Stimulated activated CD8-positive, alpha-beta memory T cell treated with anti-CD3 and anti-CD28 coated beads, Interleukin-12 subunit alpha, Interleukin-12 subunit beta, amount 100 ng/mL, for 24 hours (primary cell): Measurements from ENCODE around the gene HJURP.

Source experiments
- DNase-seq: peaks from one replicate; pipeline ENCODE4 v3.0.0-alpha.2; 2020; ENCODE audit errors: extremely low read depth

HJURP gene

DNA sequence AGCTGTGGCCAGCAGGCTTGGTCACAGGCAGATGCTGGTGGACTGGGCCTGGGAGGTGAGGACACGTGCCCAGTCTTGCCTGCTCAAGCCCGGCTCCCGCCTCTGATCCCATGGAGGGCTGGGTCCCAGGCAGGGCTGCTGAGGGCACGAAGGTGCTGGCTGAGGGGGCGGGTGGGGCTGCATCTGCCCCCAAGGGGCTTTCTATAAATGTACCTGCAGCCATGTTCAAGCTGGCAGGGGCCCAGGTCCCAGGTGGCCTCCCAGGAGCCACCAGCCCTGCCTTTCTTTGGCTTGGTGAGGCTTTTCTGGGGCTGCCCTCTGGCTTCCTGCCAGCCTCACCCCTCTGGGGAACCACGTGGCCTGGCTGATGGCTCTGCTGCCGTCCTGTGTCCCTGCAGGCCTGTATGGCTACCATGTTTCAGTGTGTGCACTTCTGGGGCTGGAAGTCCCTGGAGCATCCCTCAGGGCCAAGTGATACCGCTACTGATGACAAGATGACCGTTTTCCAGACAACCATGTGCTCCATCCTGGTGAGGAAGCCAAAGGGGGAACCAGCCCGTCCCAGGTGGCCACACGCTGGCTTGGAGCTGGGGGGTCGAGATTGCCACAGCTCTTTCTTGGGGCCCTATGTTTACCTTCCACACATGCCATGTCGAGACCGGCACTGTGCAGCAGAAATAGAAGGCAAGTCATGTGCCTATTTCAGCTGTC is 23.2 kb downstream of the HJURP start:
- no peak for DNase-seq

- DNase-seq, result no peak
These were observed 24.1 kb downstream of the HJURP start for GRCh38 chr2:233830111-233830802.

- no peak for DNase-seq
These were observed 24.9 kb downstream of the HJURP start for GRCh38 chr2:233829193-233830110.

- no peak for DNase-seq
These were observed 25.7 kb downstream of the HJURP start for GRCh38 chr2:233828546-233829192.

DNA sequence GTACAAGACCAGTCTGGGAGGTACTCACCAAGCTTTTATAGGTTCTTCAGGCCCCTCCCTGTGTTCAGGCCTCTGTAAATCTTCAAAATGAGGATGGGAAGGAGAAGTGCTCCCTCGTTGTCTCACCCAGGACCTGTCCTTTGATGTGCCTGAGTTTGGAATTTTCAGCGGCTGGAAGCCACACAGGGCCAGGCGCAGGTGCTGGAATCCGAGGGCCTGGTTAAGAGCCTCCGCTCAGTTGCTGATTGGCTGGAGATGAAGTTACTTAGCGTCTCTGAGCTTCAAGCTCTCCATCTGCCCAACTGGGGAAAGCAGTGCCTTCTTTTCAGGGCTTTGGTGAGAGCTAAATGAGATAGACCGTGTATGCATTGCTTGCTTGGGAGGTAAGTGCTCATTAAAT is 30.0 kb downstream of the HJURP start:
- DNase-seq, result no peak

- no peak for DNase-seq
These were observed 30.6 kb downstream of the HJURP start for GRCh38 chr2:233823731-233824121.

DNA sequence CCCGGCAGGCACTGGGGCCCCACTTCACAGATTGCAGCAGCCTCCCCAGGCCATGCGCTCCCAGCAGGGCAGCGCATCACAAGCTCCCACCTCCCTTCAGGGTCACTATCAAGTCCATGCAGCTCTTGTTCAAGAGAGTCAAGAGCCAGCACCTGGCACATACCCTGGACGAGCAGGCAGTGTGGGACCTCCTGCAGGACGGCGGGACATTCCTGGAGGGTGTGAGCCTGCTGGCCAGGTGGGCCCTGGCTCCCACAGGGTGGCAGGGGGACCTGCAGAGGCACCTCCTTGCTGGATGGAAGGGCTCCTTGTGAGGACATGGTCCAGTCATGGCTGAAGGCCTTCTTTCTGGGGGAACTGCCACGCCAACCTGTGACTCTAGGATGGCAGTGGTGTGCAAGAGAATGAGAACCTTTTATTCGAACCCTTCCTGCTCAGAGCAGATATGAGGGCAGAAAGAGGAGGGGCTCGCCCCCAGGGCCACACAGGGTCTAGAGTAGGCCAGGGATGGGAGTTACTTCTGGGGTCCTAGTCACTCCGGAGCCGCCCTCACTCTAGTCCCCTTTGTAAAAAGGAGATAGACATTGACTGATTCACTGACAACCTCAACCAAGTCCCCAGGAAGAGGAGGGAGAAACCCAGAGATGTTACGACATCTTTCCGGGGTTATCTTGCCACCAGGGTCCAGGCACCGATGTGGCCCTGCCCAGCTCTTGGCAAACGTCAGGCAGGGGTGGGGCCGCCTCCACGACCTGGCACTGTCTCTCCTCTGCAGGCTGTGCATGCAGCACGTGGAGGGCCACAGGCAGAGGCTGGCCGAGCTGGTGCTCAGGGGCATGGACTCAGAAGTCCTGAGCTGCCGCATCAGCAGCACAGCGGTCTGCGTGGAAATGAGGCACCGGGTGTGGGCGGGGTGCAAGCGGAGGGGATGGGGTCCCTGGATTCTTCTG is 31.3 kb downstream of the HJURP start:
- no peak for DNase-seq

GRCh38 chr2:233822101-233822771 is 32.1 kb downstream of the HJURP start:
- DNase-seq, result no peak

- no peak for DNase-seq
These were observed 32.6 kb downstream of the HJURP start for GRCh38 chr2:233821709-233822100.

DNA sequence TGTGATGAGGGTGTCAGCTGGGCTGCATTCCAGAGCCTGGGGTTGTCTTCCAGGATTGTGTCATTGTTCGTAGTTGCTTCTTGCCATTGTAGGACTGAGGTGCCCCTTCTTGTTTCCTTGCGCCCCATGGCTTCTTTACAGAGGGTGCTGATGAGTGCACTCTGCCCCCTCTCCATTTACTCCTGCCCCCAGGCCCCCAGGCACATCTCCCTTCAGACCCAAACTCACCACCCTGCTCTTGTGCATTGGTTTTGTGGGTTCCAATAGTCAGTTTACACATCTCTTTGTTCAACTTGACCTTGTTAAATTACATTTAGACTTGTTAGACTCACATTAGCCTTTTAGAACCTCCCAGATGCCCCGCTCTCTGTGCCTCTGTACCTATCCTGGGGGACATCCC is 33.1 kb downstream of the HJURP start:
- no peak for DNase-seq

DNA sequence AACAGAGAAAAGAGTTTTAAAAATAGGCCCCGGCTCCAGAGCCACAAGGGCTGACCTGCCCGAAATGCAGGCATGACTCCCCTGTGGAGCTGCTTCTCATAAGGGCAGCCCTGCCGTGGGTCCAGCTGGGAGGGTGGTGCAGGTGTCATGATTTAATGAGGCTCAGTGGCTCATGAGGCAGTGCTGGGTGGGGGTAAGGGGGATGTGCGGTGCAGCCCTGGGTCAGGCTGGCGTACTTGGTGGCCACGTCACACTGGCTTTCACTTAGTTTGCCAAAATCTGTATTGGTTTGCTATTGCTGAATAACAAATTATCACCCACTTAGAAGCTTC is 33.6 kb downstream of the HJURP start:
- no peak for DNase-seq

- no peak for DNase-seq
These were observed 34.2 kb downstream of the HJURP start for GRCh38 chr2:233819884-233820773.

DNA sequence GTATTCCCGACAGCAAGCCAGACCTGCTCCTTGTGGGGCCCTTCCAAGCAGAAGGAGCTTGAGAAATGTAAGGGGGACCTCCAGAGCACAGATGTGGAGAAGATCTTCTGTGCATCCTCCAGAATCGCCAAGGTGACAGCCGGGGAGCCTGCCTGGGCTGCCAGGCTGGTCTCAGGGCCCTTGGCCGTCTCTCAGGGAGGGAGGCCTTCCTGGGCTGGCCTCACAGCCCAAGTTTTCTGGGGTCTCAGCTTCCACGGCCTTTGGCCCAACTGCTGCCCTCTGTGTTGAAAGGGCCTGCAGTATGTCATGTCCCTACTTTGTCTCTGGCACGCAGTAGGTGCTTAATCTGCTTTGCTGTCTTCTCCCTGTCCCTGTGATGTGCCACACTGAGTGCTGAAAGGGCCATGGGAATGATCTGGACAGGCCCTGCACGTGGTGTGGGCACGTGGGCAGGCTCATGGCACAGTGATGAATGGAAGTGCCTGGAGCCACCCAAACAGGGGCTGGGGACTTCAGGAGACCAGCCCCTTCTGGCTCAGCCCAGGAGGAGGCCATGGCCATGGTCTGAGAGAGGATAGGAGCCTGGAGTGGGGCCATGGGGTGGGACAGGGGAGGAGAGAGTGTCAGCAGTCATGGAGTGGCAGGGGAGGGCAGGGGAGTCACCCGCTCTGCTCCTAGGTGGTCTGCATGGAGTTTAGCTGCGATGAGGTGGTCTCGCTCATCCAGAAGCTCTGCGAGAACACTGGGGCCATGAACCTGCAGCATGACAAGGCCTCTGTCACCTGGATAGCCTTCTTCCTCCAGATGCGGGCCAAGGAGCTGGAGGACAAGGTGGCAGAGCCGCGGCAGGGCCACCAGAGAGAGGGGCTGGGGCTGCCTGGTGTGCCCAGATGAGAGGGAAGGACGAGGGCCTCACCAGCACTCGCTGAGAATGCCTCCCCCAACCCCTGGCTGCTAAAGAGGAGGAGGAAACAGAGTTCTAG is 35.4 kb downstream of the HJURP start:
- DNase-seq, result no peak

- DNase-seq, result no peak
These were observed 36.2 kb downstream of the HJURP start for GRCh38 chr2:233817995-233818638.

- no peak for DNase-seq
These were observed 36.9 kb downstream of the HJURP start for GRCh38 chr2:233817361-233817911.

- DNase-seq, result no peak
These were observed 37.6 kb downstream of the HJURP start for GRCh38 chr2:233816771-233817170.

- DNase-seq, result no peak
These were observed 38.0 kb downstream of the HJURP start for GRCh38 chr2:233816334-233816733.
